ENCODE measurements around the gene SOX18.

DNA sequence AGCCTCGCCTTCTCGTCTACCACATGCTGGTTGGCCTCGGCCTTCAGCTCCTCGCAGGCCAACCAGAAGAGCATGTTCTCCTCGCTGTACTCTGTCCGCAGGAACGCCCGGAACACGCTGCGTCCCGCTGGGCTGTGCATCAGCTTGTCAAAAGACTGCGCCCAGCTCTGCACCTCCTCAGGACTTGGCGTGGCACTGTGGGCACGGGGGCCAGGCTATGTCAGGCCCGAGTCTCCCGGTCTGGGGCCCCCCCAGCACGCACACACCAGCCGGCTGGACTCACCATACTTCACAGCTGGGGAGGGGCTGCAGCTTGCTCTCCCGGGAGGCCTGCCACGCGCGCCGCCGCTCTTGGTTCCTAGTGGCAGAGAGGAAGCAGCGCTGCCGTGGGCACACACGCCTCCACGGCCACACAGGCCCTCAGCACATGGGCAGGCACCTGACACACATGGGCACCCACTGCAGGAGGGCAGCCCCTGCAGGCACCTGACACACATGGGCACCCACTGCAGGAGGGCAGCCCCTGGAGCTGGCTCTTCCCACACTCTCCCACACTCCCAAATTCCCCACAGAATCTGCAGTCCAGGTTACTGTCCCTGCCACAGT is 24.8 kb upstream of the SOX18 start:
- TF ChIP-seq, protein P1, sequence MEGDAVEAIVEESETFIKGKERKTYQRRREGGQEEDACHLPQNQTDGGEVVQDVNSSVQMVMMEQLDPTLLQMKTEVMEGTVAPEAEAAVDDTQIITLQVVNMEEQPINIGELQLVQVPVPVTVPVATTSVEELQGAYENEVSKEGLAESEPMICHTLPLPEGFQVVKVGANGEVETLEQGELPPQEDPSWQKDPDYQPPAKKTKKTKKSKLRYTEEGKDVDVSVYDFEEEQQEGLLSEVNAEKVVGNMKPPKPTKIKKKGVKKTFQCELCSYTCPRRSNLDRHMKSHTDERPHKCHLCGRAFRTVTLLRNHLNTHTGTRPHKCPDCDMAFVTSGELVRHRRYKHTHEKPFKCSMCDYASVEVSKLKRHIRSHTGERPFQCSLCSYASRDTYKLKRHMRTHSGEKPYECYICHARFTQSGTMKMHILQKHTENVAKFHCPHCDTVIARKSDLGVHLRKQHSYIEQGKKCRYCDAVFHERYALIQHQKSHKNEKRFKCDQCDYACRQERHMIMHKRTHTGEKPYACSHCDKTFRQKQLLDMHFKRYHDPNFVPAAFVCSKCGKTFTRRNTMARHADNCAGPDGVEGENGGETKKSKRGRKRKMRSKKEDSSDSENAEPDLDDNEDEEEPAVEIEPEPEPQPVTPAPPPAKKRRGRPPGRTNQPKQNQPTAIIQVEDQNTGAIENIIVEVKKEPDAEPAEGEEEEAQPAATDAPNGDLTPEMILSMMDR (IDR thresholded peaks at IDR 0.05; ENCODE audit: low read depth, low read length) = no peak
- TF ChIP-seq, protein P2, sequence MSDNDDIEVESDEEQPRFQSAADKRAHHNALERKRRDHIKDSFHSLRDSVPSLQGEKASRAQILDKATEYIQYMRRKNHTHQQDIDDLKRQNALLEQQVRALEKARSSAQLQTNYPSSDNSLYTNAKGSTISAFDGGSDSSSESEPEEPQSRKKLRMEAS (IDR thresholded peaks at IDR 0.05; ENCODE audit: low read depth, low read length) = no peak
- TF ChIP-seq POLR2A (IDR thresholded peaks at IDR 0.05; ENCODE audit: extremely low read depth, insufficient read length) = no peak
- TF ChIP-seq MYC (IDR thresholded peaks at IDR 0.05; ENCODE audit: low read depth, low read length) = no peak
